ENCODE data around the gene PODXL2.
A peak's percentile ranks its signal among the peaks of the same experiment; 100 is the strongest.

PODXL2 gene

GRCh38 chr3:127628788-127629466 is at the start of gene PODXL2:
TSS of gene PODXL2 (plus strand) at chr3:127629185. CDS start at chr3:127629220, 35 bp downstream.
- ATAC-seq (peak; percentile 29), DNase-seq (peak; percentile 34)
- peaks cover 33% of the 10 kb centered on the region for H3K4me1 Mint-ChIP-seq
- H3K27me3 Mint-ChIP-seq, result peaks cover 45% of the 10 kb centered on the region
- H3K9me3 Mint-ChIP-seq, result no peaks in the 10 kb centered on the region
- no peak within 1 kb of the TSS for H3K27ac Mint-ChIP-seq
- peak within 1 kb of the TSS; percentile 70 for H3K4me3 Mint-ChIP-seq
- peaks cover 2% of the 10 kb centered on the region for H3K36me3 Mint-ChIP-seq (ENCODE audit: low read depth)

GRCh38 chr3:127580327-127581060 is 48.5 kb upstream of the PODXL2 start:
- Mint-ChIP-seq H3K27ac (no peak overlapping the region), H3K4me3 (no peak overlapping the region), H3K9me3 (no peaks in the 10 kb centered on the region), H3K36me3 (ENCODE audit: low read depth) (peaks cover 3% of the 10 kb centered on the region), H3K27me3 (no peaks in the 10 kb centered on the region), H3K4me1 (peaks cover 9% of the 10 kb centered on the region)
- ATAC-seq (no peak), DNase-seq (no peak)

- DNase-seq (no peak), ATAC-seq (no peak)
- H3K27me3 Mint-ChIP-seq, result no peaks in the 10 kb centered on the region
- H3K9me3 Mint-ChIP-seq, result no peaks in the 10 kb centered on the region
- no peak overlapping the region for H3K4me3 Mint-ChIP-seq
- H3K36me3 Mint-ChIP-seq (ENCODE audit: low read depth), result no peaks in the 10 kb centered on the region
- H3K27ac Mint-ChIP-seq, result no peak overlapping the region
- H3K4me1 Mint-ChIP-seq, result peaks cover 26% of the 10 kb centered on the region
These were observed 44.3 kb upstream of the PODXL2 start for GRCh38 chr3:127584734-127585133.

GRCh38 chr3:127585163-127585812 is 43.7 kb upstream of the PODXL2 start:
- no peaks in the 10 kb centered on the region for H3K27me3 Mint-ChIP-seq
- no peak overlapping the region for H3K27ac Mint-ChIP-seq
- peaks cover 26% of the 10 kb centered on the region for H3K4me1 Mint-ChIP-seq

GRCh38 chr3:127585813-127586413 is 43.1 kb upstream of the PODXL2 start:
- H3K36me3 Mint-ChIP-seq (ENCODE audit: low read depth), result no peaks in the 10 kb centered on the region
- no peak for DNase-seq
- peaks cover 27% of the 10 kb centered on the region for H3K4me1 Mint-ChIP-seq
- no peak overlapping the region for H3K27ac Mint-ChIP-seq
- no peak for ATAC-seq
- no peak overlapping the region for H3K4me3 Mint-ChIP-seq
- no peaks in the 10 kb centered on the region for H3K9me3 Mint-ChIP-seq
- no peaks in the 10 kb centered on the region for H3K27me3 Mint-ChIP-seq

More at GRCh38 chr3:127585163-127585812, 43.7 kb upstream of the PODXL2 start:
- Mint-ChIP-seq H3K9me3 (no peaks in the 10 kb centered on the region), H3K36me3 (ENCODE audit: low read depth) (no peaks in the 10 kb centered on the region), H3K4me3 (no peak overlapping the region)
- DNase-seq, result no peak
- ATAC-seq, result no peak

GRCh38 chr3:127587876-127588275 is 41.1 kb upstream of the PODXL2 start:
- DNase-seq, result no peak
- no peak overlapping the region for H3K4me3 Mint-ChIP-seq
- H3K36me3 Mint-ChIP-seq (ENCODE audit: low read depth), result no peaks in the 10 kb centered on the region
- no peaks in the 10 kb centered on the region for H3K9me3 Mint-ChIP-seq
- H3K4me1 Mint-ChIP-seq, result peaks cover 36% of the 10 kb centered on the region
- no peak for ATAC-seq
- H3K27me3 Mint-ChIP-seq, result no peaks in the 10 kb centered on the region
- H3K27ac Mint-ChIP-seq, result no peak overlapping the region

- no peaks in the 10 kb centered on the region for H3K36me3 Mint-ChIP-seq (ENCODE audit: low read depth)
- no peaks in the 10 kb centered on the region for H3K9me3 Mint-ChIP-seq
- H3K4me1 Mint-ChIP-seq, result peaks cover 39% of the 10 kb centered on the region
- no peaks in the 10 kb centered on the region for H3K27me3 Mint-ChIP-seq
- peak overlapping the region; percentile 49 for H3K27ac Mint-ChIP-seq
- ATAC-seq, result no peak
- peak; percentile 41 for DNase-seq
- H3K4me3 Mint-ChIP-seq, result peak overlapping the region; percentile 89
These were observed 40.0 kb upstream of the PODXL2 start for GRCh38 chr3:127588806-127589577.

- Mint-ChIP-seq H3K36me3 (ENCODE audit: low read depth) (no peaks in the 10 kb centered on the region), H3K4me3 (peak overlapping the region; percentile 89), H3K27ac (peak overlapping the region; percentile 73), H3K9me3 (no peaks in the 10 kb centered on the region), H3K4me1 (peaks cover 39% of the 10 kb centered on the region), H3K27me3 (no peaks in the 10 kb centered on the region)
- ATAC-seq (no peak), DNase-seq (peak; percentile 23)
These were observed 39.2 kb upstream of the PODXL2 start for GRCh38 chr3:127589600-127590281.

GRCh38 chr3:127590282-127590592 is 38.7 kb upstream of the PODXL2 start:
- Mint-ChIP-seq H3K27ac (peak overlapping the region; percentile 97), H3K4me3 (peak overlapping the region; percentile 91), H3K4me1 (peaks cover 37% of the 10 kb centered on the region), H3K27me3 (no peaks in the 10 kb centered on the region), H3K36me3 (ENCODE audit: low read depth) (no peaks in the 10 kb centered on the region), H3K9me3 (no peaks in the 10 kb centered on the region)
- DNase-seq (peak; percentile 54), ATAC-seq (peak; percentile 8)

- ATAC-seq (peak; percentile 87), DNase-seq (peak; percentile 76)
- no peaks in the 10 kb centered on the region for H3K36me3 Mint-ChIP-seq (ENCODE audit: low read depth)
- no peaks in the 10 kb centered on the region for H3K27me3 Mint-ChIP-seq
- H3K27ac Mint-ChIP-seq, result peak within 1 kb of the TSS; percentile 97
- no peaks in the 10 kb centered on the region for H3K9me3 Mint-ChIP-seq
- peaks cover 33% of the 10 kb centered on the region for H3K4me1 Mint-ChIP-seq
- peak within 1 kb of the TSS; percentile 91 for H3K4me3 Mint-ChIP-seq
These were observed 38.2 kb upstream of the PODXL2 start, which contains the start of gene TPRA1 for GRCh38 chr3:127590593-127591465. TSS of gene TPRA1 (minus strand) at chr3:127590733. CDS start at chr3:127580146, 10,587 bp downstream.

GRCh38 chr3:127593178-127593577 is 35.8 kb upstream of the PODXL2 start:
- H3K4me3 Mint-ChIP-seq, result no peak overlapping the region
- no peaks in the 10 kb centered on the region for H3K27me3 Mint-ChIP-seq
- peaks cover under 1% of the 10 kb centered on the region for H3K36me3 Mint-ChIP-seq (ENCODE audit: low read depth)
- no peak for ATAC-seq
- no peaks in the 10 kb centered on the region for H3K9me3 Mint-ChIP-seq
- no peak for DNase-seq
- H3K27ac Mint-ChIP-seq, result no peak overlapping the region
- peaks cover 39% of the 10 kb centered on the region for H3K4me1 Mint-ChIP-seq

GRCh38 chr3:127595303-127595702 is 33.7 kb upstream of the PODXL2 start:
- Mint-ChIP-seq H3K27ac (no peak overlapping the region), H3K4me1 (peaks cover 46% of the 10 kb centered on the region), H3K36me3 (ENCODE audit: low read depth) (peaks cover 14% of the 10 kb centered on the region), H3K4me3 (no peak overlapping the region), H3K27me3 (no peaks in the 10 kb centered on the region), H3K9me3 (no peaks in the 10 kb centered on the region)
- no peak for DNase-seq
- ATAC-seq, result no peak
